Measurements from ENCODE around the gene FCRL4. TPM values are rescaled to one million over a fixed set of nuclear protein-coding genes. Genes with fewer than 3 reads are reported as not detected.

Gene FCRL4
- total and polyA plus RNA-seq, 10 of the 15 experiments (the other 5 are each of a cell fraction or from before 2014, with no cell fraction given): 0.09 to 0.44 (median 0.26) TPM; not detected in 1

DNA sequence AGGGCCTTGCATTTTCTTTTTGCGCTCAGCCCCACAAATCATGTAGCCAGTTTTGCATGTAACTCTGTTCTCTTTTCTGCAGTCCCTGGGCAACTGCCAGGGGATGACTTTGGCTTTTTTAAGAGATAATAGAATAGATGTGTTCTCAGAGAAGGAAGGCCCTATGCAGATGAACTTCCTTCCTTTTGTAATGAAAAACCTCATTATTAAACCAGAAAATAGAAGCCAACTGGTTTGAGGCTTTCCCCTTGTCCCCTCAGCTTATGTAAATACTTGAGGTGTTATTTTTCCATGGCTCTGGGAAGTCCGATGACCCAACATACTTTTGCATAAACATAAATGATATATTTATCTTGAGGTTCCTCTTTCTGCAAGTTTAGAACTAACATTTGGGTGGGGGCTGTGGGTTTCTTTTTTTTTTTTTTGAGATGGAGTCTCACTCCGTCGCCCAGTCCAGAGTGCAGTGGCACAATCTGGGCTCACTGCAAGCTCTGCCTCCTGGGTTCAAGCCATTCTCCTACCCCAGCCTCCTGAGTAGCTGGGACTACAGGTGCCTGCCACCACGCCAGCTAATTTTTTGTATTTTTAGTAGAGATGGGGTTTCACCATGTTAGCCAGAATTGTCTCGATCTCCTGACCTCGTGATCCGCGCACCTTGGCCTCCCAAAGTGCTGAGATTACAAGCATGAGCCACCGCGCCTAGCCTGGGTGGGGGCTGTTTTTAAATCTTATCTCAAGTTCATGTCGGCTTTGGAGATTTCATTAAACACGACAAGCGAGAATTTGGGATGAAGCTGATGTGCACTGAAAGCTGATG lies 31.2 kb downstream of the FCRL4 start:
- intact Hi-C loops (cut with micrococcal nuclease; ENCODE audit: unreplicated experiment): loop anchor here (5.0 to 10.0 kb wide), 3 partner anchors 54 to 392 kb away; no protein-coding TSS in a partner anchor
- Histone ChIP-seq H2AFZ (ENCODE audit: control insufficient read depth, low read depth, low read length) (no peak overlapping the region), H3K4me3 (no peak overlapping the region)
- TF ChIP-seq IKZF2 (IDR thresholded peaks at IDR 0.05) (peak; percentile 88 to 89; a peak in 2 of 4 replicates), BRCA1 (IDR thresholded peaks at IDR 0.05; ENCODE audit: low read depth, low read length) (no peak), BHLHE40 (IDR thresholded peaks at IDR 0.05; ENCODE audit: borderline replicate concordance in 1 of 2, low read depth in 2 of 2, low read length in 1 of 2) (peak in 1 of 2 experiments; percentile 10; a peak in 1 of 4 replicates), SMAD1 (IDR thresholded peaks at IDR 0.05; ENCODE audit: low read depth, partially characterized antibody) (no peak), ZNF384 (IDR thresholded peaks at IDR 0.05; ENCODE audit: borderline replicate concordance, low read depth, low read length) (peak; percentile 74; the same call in 1 of the 2 replicates), POLR2A (IDR thresholded peaks at IDR 0.05; ENCODE audit: low read depth, low read length) (no peak), POU2F2 (IDR thresholded peaks at IDR 0.05; ENCODE audit: borderline replicate concordance, low read depth, low read length) (0 out of 3 replicates have a peak, but pooled peaks have one; percentile 24), NR2F1 (conservative IDR thresholded peaks at IDR 0.05) (0 out of 2 replicates have a peak, but pooled peaks have one; percentile 11), MEF2B (IDR thresholded peaks at IDR 0.05; ENCODE audit: partially characterized antibody, poor library complexity, severe bottlenecking) (peak; percentile 59), JUND (IDR thresholded peaks at IDR 0.05; ENCODE audit: low read depth, low read length) (no peak), SMARCA5 (IDR thresholded peaks at IDR 0.05) (no peak), ZSCAN29 (IDR thresholded peaks at IDR 0.05) (no peak), MEF2A (IDR thresholded peaks at IDR 0.05; ENCODE audit: insufficient read depth, low read depth, low read length) (0 out of 2 replicates have a peak, but pooled peaks have one; percentile 8), FOXM1 (IDR thresholded peaks at IDR 0.05; ENCODE audit: low read depth, low read length) (peak; percentile 61; the same call in 1 of the 2 replicates), CREB1 (IDR thresholded peaks at IDR 0.05; ENCODE audit: low read depth) (no peak), ZNF217 (IDR thresholded peaks at IDR 0.05) (no peak; the same call in 1 of the 2 replicates), MXI1 (IDR thresholded peaks at IDR 0.05; ENCODE audit: low read depth, low read length) (no peak), BMI1 (IDR thresholded peaks at IDR 0.05; ENCODE audit: borderline replicate concordance) (no peak)
- TF ChIP-seq, protein P1, sequence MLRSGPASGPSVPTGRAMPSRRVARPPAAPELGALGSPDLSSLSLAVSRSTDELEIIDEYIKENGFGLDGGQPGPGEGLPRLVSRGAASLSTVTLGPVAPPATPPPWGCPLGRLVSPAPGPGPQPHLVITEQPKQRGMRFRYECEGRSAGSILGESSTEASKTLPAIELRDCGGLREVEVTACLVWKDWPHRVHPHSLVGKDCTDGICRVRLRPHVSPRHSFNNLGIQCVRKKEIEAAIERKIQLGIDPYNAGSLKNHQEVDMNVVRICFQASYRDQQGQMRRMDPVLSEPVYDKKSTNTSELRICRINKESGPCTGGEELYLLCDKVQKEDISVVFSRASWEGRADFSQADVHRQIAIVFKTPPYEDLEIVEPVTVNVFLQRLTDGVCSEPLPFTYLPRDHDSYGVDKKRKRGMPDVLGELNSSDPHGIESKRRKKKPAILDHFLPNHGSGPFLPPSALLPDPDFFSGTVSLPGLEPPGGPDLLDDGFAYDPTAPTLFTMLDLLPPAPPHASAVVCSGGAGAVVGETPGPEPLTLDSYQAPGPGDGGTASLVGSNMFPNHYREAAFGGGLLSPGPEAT (IDR thresholded peaks at IDR 0.05; ENCODE audit: low read depth): peak; percentile 91
- TF ChIP-seq, protein P2, sequence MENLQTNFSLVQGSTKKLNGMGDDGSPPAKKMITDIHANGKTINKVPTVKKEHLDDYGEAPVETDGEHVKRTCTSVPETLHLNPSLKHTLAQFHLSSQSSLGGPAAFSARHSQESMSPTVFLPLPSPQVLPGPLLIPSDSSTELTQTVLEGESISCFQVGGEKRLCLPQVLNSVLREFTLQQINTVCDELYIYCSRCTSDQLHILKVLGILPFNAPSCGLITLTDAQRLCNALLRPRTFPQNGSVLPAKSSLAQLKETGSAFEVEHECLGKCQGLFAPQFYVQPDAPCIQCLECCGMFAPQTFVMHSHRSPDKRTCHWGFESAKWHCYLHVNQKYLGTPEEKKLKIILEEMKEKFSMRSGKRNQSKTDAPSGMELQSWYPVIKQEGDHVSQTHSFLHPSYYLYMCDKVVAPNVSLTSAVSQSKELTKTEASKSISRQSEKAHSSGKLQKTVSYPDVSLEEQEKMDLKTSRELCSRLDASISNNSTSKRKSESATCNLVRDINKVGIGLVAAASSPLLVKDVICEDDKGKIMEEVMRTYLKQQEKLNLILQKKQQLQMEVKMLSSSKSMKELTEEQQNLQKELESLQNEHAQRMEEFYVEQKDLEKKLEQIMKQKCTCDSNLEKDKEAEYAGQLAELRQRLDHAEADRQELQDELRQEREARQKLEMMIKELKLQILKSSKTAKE (IDR thresholded peaks at IDR 0.05; ENCODE audit: low read depth, poor library complexity, severe bottlenecking): no peak

More for the DNA sequence above, 31.2 kb downstream of the FCRL4 start:
- in situ Hi-C loops (cut with MboI): no loop called here
- H3K27ac ChIP-seq (ENCODE audit: control insufficient read depth, insufficient read depth): no peak overlapping the region
- FAIRE-seq (peak; percentile 56), ATAC-seq (peak; percentile 53), DNase-seq (ENCODE audit: low read depth, low spot score) (peak; percentile 75)
- BruUV-seq (replicated peaks): no TSS peak
- peak overlapping the region; percentile 15; the same call in 1 of the 2 replicates for H3K4me2 ChIP-seq (ENCODE audit: control insufficient read depth, insufficient read depth)
- 54% methylated on average over 12 of the region's 14 CpGs for WGBS (ENCODE audit: insufficient coverage, insufficient replicate concordance, low lambda C conversion rate, missing lambda C conversion rate)
- H3K79me2 ChIP-seq (ENCODE audit: control insufficient read depth, insufficient read depth, low read length): no peaks in the 10 kb centered on the region
- H3K4me1 ChIP-seq (ENCODE audit: control insufficient read depth, insufficient read depth, low read length): peaks cover 19% of the 10 kb centered on the region
- H4K20me1 ChIP-seq (ENCODE audit: control insufficient read depth, insufficient read depth): no peaks in the 10 kb centered on the region
- no peaks in the 10 kb centered on the region for H3K36me3 ChIP-seq (ENCODE audit: control insufficient read depth in 2 of 2, insufficient read depth in 2 of 2, low read length in 1 of 2)
- no peaks in the 10 kb centered on the region for H3K9me3 ChIP-seq (replicated peaks; ENCODE audit: control insufficient read depth, insufficient read depth, low read length)
- ChIA-PET SMC1A (ENCODE audit: uncharacterized antibody, unreplicated experiment) (interaction anchor here (0.6 to 13.0 kb wide), 14 partner anchors 9 to 216 kb away, joined by 3 to 157 read pairs (median 4); partner anchors contain the start of gene FCRL5), CTCF (interaction anchor here (0.7 to 10.9 kb wide), 9 partner anchors 8 to 551 kb away, joined by 3 to 102 read pairs (median 12); partner anchors contain the start of gene FCRL5), RAD21 (ENCODE audit: unreplicated experiment) (interaction anchor here (1.0 to 11.5 kb wide), 5 partner anchors 13 to 162 kb away, joined by 3 to 179 read pairs (median 14); partner anchors contain the start of gene FCRL5), POLR2A (interaction anchor here (0.7 to 1.8 kb wide), 5 partner anchors 11 to 58 kb away, joined by 3 to 6 read pairs (median 3); no protein-coding TSS in a partner anchor)
- H3K27me3 ChIP-seq (replicated peaks in 1 of 2; ENCODE audit: control insufficient read depth in 2 of 2, insufficient read depth in 2 of 2, low read length in 1 of 2): no peaks in the 10 kb centered on the region; a peak in 1 of 4 replicates
- no peak overlapping the region for H3K9ac ChIP-seq (ENCODE audit: control insufficient read depth, insufficient read depth, low read length)
